Endothelial cell of umbilical vein (primary cell): Measurements from ENCODE around the gene CTF1. TPM values are rescaled to one million over a fixed set of nuclear protein-coding genes. Genes with fewer than 3 reads are reported as not detected.

ENCODE experiments used
- BruUV-seq: library from RNA; stranded (reverse); fragments of 400-500 nt; replicated peaks from 2 replicates; lab custom pipeline; 2021; lab: Mats Ljungman, UMichigan
- CTCF ChIA-PET: fragments of 300-600, 350-600 bp; sonication (Branson Sonifier 250); formaldehyde crosslinking; loops from one replicate; lab custom pipeline; 2021; ENCODE audit warnings: antibody characterized with exemption, inconsistent platforms; lab: Charles Lee
- POLR2A ChIA-PET: fragments of 300-600, 350-600 bp; sonication (Branson Sonifier 250); formaldehyde crosslinking; loops from one replicate; lab custom pipeline; 2021; ENCODE audit warnings: antibody characterized with exemption, inconsistent platforms; lab: Charles Lee
- DNase-seq: peaks from one replicate; pipeline ENCODE4 v3.0.0-alpha.2; 2011; ENCODE audit warnings: low read depth, low spot score
- FAIRE-seq: peaks from 2 replicates; lab custom pipeline; 2011; peaks lifted over from hg19 to GRCh38; lab: Jason Lieb, UNC
- H2AFZ ChIP-seq: 2 replicates; pipeline ENCODE4 v1.6.0; 2012; ENCODE audit warnings: low read depth, low read length, control low read depth, inconsistent platforms
- H3K27ac ChIP-seq: 2 replicates; pipeline ENCODE4 v1.5.1; 2011; ENCODE audit warnings: low read depth, mild to moderate bottlenecking, control low read depth, low read length, moderate library complexity; ENCODE audit not compliant: insufficient read depth
- H3K27me3 ChIP-seq, 2 experiments: 2 replicates each; pipeline versions ENCODE4 v1.6.0 to v1.6.1; 2011; ENCODE audit warnings: low read length in 2 of 2, mixed read lengths in 1 of 2; ENCODE audit not compliant: control insufficient read depth in 2 of 2, insufficient read depth in 2 of 2
- H3K36me3 ChIP-seq, 2 experiments: 2 replicates in 1 of 2; 3 replicates in 1 of 2; pipeline ENCODE4 v1.5.1; 2011; ENCODE audit warnings: low read length in 2 of 2, mild to moderate bottlenecking in 1 of 2, moderate library complexity in 1 of 2; ENCODE audit not compliant: control insufficient read depth in 2 of 2, insufficient read depth in 2 of 2; ENCODE audit errors: extremely low read depth in 1 of 2
- H3K4me1 ChIP-seq: 3 replicates; pipeline ENCODE4 v1.5.1; 2011; ENCODE audit warnings: mild to moderate bottlenecking, low read length; ENCODE audit not compliant: control insufficient read depth, insufficient read depth; ENCODE audit errors: extremely low read depth
- H3K4me2 ChIP-seq: 2 replicates; pipeline ENCODE4 v1.6.1; 2011; ENCODE audit warnings: low read length, control low read depth, mixed read lengths; ENCODE audit not compliant: insufficient read depth
- H3K4me3 ChIP-seq, 3 experiments: fragments of 200-600 bp in 1 of 3; sonication (generic), shearing (Covaris generic) in 1 of 3; replicated peaks in 1 of 3; 2 replicates each; pipeline ENCODE4 v1.5.1; 2011 to 2016; ENCODE audit warnings: control low read depth in 3 of 3, low read length in 3 of 3, mild to moderate bottlenecking in 2 of 3, inconsistent platforms in 1 of 3, low read depth in 1 of 3, moderate library complexity in 1 of 3; ENCODE audit not compliant: insufficient read depth in 1 of 3
- H3K79me2 ChIP-seq: 2 replicates; pipeline ENCODE4 v1.6.0; 2012; ENCODE audit warnings: low read length, inconsistent platforms; ENCODE audit not compliant: control insufficient read depth, insufficient read depth
- H3K9ac ChIP-seq: replicated peaks from 2 replicates; pipeline ENCODE3; 2011; ENCODE audit warnings: low read length, control low read depth; ENCODE audit not compliant: insufficient read depth; ENCODE audit errors: extremely low read depth
- H3K9me1 ChIP-seq: replicated peaks from 3 replicates; pipeline ENCODE4 v1.6.0; 2011; ENCODE audit warnings: mild to moderate bottlenecking, low read length; ENCODE audit not compliant: control insufficient read depth, insufficient read depth; ENCODE audit errors: extremely low read depth
- H3K9me3 ChIP-seq: replicated peaks from 2 replicates; pipeline ENCODE4 v1.5.1; 2012; ENCODE audit warnings: low read length, inconsistent platforms; ENCODE audit not compliant: control insufficient read depth, insufficient read depth
- H4K20me1 ChIP-seq: replicated peaks from 2 replicates; pipeline ENCODE3; 2011; ENCODE audit warnings: mild to moderate bottlenecking, low read length; ENCODE audit not compliant: control insufficient read depth, insufficient read depth; ENCODE audit errors: extremely low read depth
- CTCF ChIP-seq, 2 donors: IDR thresholded peaks; 1 replicate in 1 of 2; 2 replicates in 1 of 2; pipeline ENCODE4 v1.5.1; 2011; ENCODE audit warnings: low read length in 2 of 2, mild to moderate bottlenecking in 2 of 2, moderate library complexity in 2 of 2, control low read depth in 1 of 2, inconsistent platforms in 1 of 2, low read depth in 1 of 2; ENCODE audit not compliant: insufficient read depth in 1 of 2; ENCODE audit errors: extremely low read depth in 1 of 2
- EZH2 ChIP-seq: IDR thresholded peaks from 2 replicates; pipeline ENCODE4 v1.6.1; 2012; ENCODE audit warnings: borderline replicate concordance, low read depth, mild to moderate bottlenecking, moderate library complexity, low read length, inconsistent platforms; ENCODE audit not compliant: severe bottlenecking
- FOS ChIP-seq: IDR thresholded peaks from 2 replicates; pipeline ENCODE4 v1.6.1; 2011; ENCODE audit warnings: mild to moderate bottlenecking, low read length, moderate library complexity, borderline replicate concordance; ENCODE audit not compliant: insufficient read depth
- GATA2 ChIP-seq: IDR thresholded peaks from 2 replicates; pipeline ENCODE4 v1.7.0; 2011; ENCODE audit warnings: low read depth, mild to moderate bottlenecking, moderate library complexity, mixed read lengths, low read length; ENCODE audit not compliant: insufficient read length, insufficient read depth
- JUN ChIP-seq: IDR thresholded peaks from 2 replicates; pipeline ENCODE4 v1.6.1; 2011; ENCODE audit warnings: borderline replicate concordance, low read depth; ENCODE audit not compliant: insufficient read length, insufficient read depth
- MYC ChIP-seq: IDR thresholded peaks from one replicate; pipeline ENCODE4 v1.6.1; 2011; ENCODE audit warnings: mild to moderate bottlenecking, low read depth, low read length
- POLR2A ChIP-seq: IDR thresholded peaks from 2 replicates; pipeline ENCODE4 v1.6.1; 2012; ENCODE audit warnings: low read depth, mild to moderate bottlenecking, control low read depth, low read length
- POLR2AphosphoS5 ChIP-seq: IDR thresholded peaks from 2 replicates; pipeline ENCODE4 v1.6.1; 2012; ENCODE audit warnings: low read depth, mild to moderate bottlenecking, control low read depth, low read length, moderate library complexity; ENCODE audit not compliant: insufficient read depth
- dilution Hi-C: fragments of 300-500 bp; cut with MboI; formaldehyde crosslinking; loops from one replicate; pipeline ENCODE4 v1.15.0; 2019; ENCODE audit warnings: low sequenced_read_pairs; ENCODE audit not compliant: extremely low pct_ligation_motif_present
- intact Hi-C: fragments of 100-400 bp; cut with micrococcal nuclease; formaldehyde crosslinking; loops from one replicate; pipeline ENCODE4 v1.10.0; 2022
- polyA plus RNA-seq, 4 experiments: library from polyadenylated mRNA; depleted of rRNA in 3 of 4; stranded (reverse) in 3 of 4; unstranded in 1 of 4; fragments of >200 nt; gene quantifications; 2 replicates each; pipeline versions ENCODE4 v1.2.1 to v1.2.3, GENCODE V29; 2011 to 2012; ENCODE audit warnings: missing spikeins in 1 of 4
- total RNA-seq: library from RNA; stranded (reverse); gene quantifications from 2 replicates; pipeline ENCODE4 v1.2.3, GENCODE V29; 2021
- TF ChIP-seq, protein P1 (sequence below): IDR thresholded peaks from 2 replicates; pipeline ENCODE4 v1.6.1; 2011; ENCODE audit not compliant: insufficient read depth, insufficient read length

CTF1 gene
- total and polyA plus RNA-seq, 2 donors (not counting 3 experiments of a cell fraction or from before 2014, with no cell fraction given), result 1.5 to 4.7 TPM

GRCh38 chr16:30910427-30911029, 14.1 kb downstream of the CTF1 start:
- Histone ChIP-seq H2AFZ (no peak overlapping the region), H4K20me1 (no peaks in the 10 kb centered on the region), H3K9me3 (no peaks in the 10 kb centered on the region), H3K4me2 (no peak overlapping the region), H3K27me3 (no peaks in the 10 kb centered on the region), H3K4me3 (no peak overlapping the region), H3K79me2 (no peaks in the 10 kb centered on the region), H3K9me1 (no peaks in the 10 kb centered on the region), H3K4me1 (no peaks in the 10 kb centered on the region), H3K27ac (no peak overlapping the region), H3K36me3 (no peaks in the 10 kb centered on the region), H3K9ac (no peak overlapping the region)
- intact Hi-C loops, result no loop called here
- TF ChIP-seq CTCF (IDR thresholded peaks at IDR 0.05; ENCODE audit: extremely low read depth in 1 of 2, insufficient read depth in 1 of 2, low read depth in 1 of 2, low read length in 2 of 2), result no peak
- TF ChIP-seq POLR2AphosphoS5, result no peak
- TF ChIP-seq MYC, result no peak
- TF ChIP-seq JUN, result no peak
- TF ChIP-seq FOS, result no peak
- TF ChIP-seq POLR2A, result no peak
- TF ChIP-seq GATA2, result no peak
- TF ChIP-seq, protein P1, sequence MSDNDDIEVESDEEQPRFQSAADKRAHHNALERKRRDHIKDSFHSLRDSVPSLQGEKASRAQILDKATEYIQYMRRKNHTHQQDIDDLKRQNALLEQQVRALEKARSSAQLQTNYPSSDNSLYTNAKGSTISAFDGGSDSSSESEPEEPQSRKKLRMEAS, result no peak
- TF ChIP-seq EZH2, result no peak
- BruUV-seq, result no TSS peak
- ChIA-PET CTCF (interaction anchor here (1.4 to 4.6 kb wide), 2 partner anchors 10 to 66 kb away, joined by 4 to 26 read pairs; no protein-coding TSS in a partner anchor), POLR2A (no interaction called here)
- dilution Hi-C loops, result no loop called here
- FAIRE-seq (no peak), DNase-seq (no peak)
